GM18502 (cell line): ENCODE data around the gene SIRT7.
"Not testable (repeated sequence)": the region's sequence is repeated elsewhere in the genome, so short reads cannot be mapped to it uniquely, and the experiment has no call there.

Source experiments
- ATAC-seq: cut with Tn5 transposase; IDR thresholded peaks from one replicate; pipeline ENCODE4 v1.9.1; 2021; ENCODE audit warnings: mild to moderate bottlenecking; ENCODE audit not compliant: unreplicated experiment, poor library complexity

SIRT7 gene

DNA sequence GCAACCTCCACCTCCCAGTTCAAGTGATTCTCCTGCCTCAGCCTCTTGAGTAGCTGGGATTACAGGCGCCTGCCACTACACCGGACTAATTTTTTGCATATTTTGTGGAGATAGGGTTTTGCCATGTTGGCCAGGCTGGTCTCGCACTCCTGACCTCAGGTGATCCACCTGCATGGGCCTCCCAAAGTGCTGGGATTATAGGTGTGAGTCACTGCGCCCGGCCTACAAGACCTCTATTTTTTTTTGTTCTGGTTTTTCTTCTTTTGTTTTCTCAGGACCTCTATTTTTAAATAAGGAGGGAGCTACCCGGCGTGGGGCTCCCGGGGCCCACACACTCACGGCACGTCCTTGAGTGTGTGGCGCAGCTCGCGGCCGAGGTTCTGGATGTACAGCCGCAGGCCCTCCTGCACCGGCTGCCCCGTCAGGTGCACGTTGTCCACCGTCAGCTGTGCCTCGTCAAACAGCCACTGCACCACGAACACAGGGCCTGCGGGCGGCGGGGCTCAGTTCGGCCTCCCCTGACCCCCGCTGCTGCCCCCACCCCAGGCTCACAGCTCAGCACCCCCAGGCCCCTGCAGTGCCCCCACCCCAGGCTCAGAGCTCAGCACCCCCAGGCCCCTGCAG lies 37.2 kb upstream of the SIRT7 start:
- no peak for ATAC-seq

DNA sequence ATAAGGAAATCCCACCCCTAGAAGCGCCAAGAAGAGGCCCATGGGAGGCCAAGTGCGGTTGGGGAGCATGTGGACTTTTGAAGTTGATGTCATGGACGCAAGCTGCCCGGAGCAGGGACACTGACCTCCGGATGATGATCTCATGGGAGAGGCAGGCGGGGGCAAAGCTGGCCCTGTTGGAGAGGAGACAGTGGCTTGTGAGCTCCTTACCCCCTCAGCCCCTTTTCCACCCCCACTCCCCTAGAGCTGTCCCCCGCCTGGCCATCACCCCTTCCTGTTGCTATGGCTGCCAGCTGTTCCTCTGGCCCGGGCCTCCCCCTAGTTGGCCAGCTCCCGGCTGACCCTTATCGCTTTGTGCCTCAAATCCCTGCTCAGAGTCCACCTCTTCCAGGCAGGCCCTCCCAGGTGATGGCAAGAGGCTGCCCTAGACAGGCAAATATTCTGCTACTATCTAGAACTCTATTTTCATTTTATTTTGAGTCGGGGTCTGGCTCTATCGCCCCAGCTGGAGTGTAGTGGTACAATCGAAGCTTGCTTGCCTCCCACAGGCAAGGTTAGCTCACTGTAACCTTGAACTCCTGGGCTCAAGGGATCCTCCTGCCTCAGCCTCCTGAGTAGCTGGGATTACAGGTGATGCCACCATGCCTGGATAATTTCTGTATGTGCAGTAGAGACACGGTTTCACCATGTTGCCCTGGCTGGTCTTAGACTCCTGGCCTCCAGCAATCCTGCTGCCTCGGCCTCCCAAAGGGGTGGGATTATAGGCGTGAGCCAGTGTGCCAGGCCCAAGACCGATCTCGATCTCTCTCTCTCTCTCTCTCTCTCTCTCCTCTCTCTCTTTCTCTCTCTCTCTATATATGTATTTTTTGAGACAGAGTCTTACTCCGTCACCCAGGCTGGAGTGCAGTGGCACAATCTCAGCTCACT lies 36.4 kb upstream of the SIRT7 start:
- ATAC-seq, result no peak

DNA sequence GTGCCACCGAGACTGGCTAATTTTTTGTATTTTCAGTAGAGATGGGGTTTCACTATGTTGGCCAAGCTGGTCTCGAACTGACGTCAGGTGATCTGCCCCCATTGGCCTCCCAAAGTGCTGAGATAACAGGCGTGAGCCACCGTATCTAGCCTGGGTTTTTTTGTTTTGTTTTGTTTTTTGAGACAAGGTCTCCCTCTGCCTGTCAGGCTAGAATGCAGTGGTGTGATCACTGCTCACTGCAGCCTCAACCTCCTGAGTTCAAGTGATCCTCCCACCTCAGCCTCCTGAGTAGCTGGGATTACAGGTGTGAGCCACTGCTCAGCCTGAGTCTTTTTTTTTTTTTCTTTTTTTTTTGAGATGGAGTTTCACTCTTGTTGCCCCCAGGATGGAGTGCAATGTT lies 35.5 kb upstream of the SIRT7 start:
- not testable (repeated sequence) for ATAC-seq

DNA sequence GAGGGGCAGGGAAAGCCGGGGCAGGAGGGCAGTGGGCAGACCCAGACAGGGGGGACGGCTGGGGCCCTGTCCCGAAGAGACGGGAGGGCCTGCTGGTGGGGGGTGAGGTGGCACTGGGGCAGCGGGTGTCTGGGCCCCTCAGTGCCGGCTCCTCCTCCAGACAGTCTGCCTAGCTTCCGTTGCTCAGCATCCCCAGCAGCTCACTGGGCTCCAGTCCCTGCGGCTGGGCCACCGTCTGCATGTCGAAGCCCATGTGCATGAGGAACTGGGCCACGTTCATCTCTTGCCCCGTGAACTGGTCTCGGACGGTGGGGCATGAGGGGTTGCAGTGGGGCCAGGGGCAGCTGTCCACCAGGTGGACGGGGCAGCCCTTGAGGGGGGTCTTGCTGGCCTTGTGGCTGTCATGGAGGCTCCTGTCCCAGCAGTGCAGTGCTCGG lies 34.8 kb upstream of the SIRT7 start:
- no peak for ATAC-seq

DNA sequence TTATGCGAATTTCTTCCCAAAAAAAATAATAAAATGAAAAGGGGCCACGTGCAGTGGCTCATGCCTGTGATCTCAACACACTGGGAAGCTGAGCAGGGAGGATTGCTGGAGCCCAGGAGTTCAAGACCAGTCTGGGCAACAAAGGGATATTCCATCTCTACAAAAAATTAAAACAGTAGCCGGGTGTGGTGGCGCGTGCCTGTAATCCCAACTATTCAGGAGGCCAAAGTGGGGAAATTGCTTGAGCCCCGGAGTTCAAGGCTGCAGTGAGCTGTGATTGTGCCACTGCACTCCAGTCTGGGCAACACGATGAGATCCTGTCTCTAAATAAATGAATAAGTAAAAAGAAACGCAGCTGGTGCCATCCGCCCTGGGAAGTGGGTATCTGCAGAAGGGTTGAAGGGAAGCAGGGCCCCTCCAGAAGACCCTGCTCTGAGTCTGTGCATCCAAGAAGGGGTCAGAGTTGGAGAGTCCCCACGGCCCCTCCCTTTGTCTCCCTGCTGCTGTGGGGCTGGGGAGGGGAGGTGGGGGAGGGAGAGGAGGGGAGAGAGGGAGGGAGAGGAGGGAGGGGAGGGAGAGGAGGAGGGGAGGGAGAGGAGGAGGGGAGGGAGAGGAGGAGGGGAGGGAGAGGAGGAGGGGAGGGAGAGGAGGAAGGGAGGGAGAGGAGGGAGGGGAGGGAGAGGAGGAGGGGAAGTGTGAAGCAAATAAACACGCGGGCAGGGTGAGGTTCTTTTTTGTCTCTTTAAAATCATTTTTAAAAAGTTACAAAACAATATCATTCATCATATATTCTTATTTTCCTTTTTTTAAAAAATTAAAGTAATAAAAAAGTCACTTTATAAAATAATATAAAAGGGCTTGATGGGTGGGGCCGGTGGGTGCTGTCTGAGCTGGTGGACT lies 34.1 kb upstream of the SIRT7 start:
- no peak for ATAC-seq

DNA sequence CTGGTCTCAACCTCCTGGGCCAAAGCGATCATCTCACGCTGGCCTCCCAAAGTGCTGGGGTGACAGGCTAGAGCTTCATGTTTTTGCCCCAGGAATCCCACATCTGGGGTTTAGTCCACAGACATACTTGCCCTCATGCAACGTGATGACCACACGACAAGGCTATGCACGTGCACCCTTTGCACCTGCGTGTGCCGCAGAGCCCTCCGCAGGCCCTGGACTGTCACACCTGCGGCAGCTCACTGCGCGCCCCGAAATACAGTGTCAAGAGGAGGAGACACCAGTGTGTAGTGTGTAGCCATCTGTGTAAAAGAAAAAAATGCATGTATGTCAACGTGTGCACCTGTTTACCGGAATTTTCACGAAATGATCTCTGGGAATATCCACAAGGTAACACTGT lies 32.5 kb upstream of the SIRT7 start:
- ATAC-seq, result no peak

DNA sequence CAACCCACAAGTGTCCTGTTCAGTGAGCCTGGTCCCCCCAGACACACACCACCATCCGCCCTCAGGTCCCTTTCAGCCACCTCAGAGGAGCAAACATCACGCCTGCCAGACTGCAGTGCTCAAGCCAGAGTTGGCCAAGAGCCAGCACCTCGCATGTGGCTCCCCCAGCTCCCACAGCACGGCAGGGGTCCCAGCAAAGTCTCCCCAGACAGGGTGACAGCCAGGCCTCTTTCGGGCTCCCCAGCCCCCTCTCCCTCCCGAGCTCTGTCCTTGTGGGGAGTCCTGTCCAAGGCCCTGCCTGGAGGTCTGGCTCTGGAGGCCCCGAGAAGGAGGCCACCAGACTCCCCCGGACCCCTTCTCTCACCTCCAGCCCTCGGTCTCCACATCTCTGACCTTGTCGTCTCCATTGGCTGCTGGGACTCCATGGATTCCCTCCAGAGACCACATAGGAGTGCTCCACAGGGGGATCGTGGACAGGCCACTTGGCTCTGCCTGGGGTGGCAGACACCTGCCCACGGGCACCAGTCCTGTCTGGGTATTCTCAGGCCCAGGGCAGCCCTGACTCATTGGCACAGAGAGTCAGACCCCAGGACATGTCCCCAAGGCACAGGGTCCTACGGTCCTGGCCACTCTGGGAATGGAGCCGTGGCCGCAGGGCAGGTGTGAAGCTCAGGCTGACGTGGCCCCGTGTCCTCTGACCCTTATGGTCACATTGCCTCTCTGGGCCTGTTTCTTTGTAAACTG lies 30.8 kb upstream of the SIRT7 start:
- ATAC-seq, result no peak

DNA sequence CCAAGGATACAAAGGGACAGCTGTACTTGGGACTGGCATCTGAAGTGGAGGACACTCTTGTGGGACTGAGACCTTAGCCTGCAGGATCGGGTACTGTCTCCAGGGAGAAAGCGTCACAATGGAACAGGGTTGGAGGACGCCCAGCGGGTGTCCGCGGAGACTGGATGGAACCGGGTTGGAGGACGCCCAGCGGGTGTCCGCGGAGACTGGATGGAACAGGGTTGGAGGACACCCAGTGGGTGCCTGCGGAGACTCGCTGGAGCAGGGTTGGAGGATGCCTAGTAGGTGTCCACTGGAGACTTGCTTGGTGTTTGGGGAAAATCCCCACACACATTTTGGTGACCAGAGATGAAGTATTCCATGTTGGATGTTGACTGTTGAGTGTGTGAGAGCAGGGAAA lies 29.2 kb upstream of the SIRT7 start, which contains the start of gene MYADML2:
Gene MYADML2 (minus strand): TSS at position 45 of the 400 bp plus-strand sequence. CDS start 5,492 bp downstream, outside the sequence.
- ATAC-seq, result no peak

DNA sequence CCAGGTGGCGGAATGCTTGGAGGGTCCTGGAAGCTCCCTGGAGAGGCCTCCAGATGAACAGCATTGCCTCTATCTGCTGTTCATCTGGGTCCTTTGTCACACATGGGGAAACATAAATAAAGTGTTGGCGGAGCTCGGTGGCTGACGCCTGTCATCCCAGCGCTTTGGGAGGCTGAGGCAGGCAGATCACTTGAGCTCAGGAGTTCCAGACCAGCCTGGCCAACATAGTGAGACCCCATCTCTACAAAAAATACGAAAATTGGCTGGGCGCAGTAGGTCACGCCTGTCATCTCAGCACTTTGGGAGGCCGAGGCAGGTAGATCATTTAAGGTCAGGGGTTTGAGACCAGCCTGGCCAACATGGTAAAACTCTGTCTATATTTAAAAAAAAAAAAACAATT lies 26.9 kb upstream of the SIRT7 start:
- no peak for ATAC-seq

DNA sequence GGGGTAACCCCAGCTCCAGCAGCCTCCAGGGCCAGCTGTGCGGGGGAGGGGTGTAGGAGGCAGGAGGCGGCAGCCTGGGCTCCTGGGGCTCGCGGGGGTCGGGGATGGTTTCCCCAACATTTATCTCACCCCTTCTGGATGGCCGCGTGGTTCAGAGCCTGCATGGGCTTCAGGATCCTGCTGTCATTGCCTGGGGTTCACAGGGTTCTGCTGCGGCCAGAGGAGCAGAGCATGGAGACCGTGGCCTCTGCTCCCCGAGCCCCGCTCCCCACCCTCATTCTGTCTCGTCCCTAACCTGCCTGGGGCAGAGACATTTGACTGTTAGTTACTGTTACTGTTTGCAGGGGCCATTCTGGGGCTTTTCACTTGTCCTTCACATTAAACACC lies 24.2 kb upstream of the SIRT7 start:
- ATAC-seq, result no peak

DNA sequence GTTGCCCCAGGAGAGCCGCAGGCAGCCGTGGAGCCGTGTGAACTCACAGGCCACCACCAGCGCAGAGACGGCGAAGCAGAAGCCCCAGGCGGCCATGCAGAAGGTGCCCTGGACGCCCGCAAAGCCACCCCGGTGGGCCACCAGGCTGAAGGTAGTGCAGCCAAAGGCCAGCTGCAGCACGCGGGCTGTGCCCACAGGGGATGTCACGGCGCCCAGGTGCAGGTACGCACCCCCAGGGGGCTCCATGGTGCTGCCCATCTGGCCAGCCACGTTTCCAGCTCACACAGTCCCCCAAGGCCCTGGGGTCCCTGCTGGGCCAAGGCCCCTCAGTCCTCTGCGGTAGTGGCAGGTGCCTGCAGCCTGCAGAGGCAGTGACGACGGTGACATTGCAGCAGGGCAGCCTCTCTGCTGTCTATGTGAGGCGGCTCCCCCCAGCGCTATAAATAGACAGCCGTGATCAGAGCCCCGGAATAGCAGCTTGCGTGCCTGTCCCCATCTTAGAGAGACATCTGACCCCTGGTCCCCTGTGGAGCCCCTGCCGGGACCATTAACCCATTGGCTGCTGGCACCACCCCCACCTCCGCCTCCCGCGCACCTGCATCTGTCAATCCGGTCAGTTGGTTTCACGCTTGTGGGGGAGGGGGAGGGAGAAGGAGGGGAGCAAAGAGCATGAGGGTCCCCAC lies 23.6 kb upstream of the SIRT7 start:
- no peak for ATAC-seq

DNA sequence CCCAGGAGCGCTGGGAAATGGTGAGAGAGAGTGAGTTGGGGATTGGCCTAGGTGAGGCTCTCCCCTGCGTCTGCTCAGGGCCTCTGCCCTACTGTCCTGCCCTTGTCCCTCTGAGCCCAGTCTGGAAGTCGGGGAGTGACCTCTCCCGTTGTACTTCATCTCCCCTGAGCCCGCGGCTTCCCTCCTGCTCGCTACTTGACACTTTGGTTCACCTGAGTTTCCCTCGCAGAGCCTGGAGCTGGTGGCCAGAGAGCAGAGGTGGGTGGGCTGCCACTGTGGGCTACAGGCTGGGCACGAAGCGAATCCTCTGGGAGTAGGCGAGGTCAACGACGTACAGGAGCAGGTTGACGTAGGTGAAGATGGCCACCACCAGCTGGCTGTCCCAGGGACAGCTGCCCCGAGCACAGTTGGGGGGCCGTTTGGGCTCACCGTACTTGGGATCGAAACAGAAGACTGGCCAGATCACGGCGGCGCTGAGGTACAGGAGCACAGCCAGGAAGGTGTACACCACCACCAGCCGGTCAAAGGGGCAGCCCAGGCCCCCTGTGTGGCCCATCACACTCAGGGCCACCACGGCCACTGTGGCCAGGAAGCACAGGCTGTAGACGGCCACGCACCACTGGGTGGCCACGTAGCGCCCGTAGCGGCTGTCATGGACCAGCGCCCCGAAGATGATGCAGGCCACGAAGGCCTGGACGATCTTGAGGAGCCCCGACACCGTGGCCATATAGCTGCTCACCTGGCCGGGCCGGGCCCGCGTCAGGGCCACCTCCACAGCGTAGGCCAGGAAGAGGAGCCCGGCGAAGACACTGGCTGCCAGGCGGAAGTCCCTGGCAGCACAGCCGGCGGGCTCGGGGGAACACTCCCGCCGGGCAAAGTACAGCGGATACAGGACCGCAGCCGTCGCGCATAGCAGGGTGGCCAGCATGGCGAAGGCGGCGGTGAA lies 22.8 kb upstream of the SIRT7 start:
- no peak for ATAC-seq

DNA sequence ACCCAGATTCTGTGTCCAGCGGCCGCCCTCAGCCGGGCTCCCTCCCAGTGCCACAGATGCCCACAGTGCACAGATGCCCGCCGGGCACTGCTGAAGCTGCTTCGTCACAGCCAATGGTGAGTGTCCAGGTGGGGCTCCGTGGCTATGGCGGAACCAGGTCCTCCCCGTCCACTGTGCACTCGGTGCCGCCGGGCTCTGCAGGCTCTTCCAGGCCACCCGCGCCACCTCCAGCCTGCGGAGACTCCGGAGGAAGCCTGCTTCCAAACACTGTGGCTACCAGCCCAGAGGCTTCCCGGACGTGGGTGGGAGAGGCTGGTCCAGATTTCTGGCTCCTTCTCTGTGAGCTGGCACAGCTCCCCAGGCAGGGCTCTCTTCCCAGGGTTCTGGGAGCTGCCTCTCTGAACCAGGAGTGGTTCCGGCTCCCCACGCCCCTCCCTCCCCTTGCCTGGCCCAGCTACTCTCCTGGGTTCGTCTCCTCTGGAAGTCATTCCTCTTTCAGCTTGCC lies 22.0 kb upstream of the SIRT7 start:
- no peak for ATAC-seq

DNA sequence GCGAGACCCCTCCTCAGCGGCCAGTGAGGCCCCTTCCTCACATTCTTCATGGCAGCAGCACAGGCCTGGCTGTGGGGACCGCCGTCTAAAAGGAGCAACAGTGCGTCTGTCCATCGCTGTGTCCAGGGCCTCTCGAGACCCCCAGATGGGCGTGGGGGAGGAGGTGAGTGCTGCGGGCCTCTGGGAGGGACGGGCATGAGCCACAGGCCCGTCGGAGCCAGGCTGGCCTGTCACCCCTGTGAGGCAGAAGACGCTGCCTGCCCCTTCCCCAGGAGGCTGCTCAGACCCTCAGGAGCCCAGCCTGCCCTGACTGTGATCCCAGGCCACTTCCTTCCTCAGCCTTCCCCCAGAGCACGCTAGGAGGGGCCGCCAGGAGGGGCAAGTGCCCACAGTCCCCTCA lies 21.2 kb upstream of the SIRT7 start:
- ATAC-seq, result no peak

DNA sequence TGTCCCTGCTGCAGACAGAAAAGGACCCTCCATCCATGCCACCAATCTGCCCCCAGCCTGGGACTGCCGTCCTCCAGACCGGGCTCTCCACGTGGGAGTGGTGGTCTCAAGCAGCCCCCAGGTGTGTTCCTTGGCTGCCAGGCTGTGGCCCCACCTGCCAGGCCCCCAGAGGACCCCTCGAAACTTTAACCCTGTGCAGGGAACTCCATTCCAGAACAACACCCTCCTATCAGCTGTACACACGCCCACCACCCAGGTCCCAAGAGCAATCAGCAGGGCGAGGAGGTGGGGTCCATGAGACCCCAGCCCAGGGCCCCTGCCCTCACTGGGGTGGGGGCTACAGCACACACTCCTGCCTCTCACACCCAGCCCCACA lies 17.7 kb upstream of the SIRT7 start:
- no peak for ATAC-seq

DNA sequence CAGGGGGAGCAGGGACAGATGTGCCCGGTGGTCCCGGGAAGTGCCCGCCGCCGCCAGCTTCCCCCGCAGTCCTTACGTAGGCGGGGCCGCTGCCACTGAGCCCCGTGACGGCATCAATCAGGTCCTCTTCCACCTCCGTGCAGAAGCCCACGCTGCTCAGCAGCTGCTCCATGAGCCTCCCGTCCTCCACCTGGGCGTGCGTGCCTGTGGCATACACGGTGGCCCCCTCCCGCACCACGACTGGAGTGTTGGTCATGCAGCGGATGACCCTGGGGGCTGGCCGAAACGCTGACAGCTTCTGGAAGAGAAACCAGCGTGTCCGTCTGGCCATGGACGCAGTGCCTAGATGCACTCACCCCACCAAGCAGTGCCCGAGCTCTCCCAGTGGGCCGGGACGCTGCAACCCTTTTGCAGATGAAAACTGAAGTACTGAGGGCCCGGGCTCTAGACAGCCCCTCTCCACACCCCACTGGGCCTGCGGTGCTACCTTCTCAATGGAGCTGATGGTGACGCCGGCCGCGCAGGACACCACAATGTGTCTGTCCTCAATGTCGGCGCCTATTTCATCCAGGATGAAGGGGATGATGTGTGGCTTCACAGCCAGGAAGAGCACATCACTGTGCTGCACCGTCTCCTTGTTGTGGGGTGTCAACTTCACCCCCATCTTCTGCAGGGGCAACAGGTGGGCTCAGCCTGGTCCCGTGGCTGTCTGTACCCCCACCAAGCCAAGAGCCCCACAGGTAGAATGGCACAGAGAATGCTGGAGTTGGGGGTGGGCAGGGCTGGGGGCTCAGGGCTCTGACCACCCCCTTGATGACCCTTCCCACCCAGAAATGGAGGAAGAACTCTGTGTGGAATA lies 17.1 kb upstream of the SIRT7 start:
- ATAC-seq, result no peak

DNA sequence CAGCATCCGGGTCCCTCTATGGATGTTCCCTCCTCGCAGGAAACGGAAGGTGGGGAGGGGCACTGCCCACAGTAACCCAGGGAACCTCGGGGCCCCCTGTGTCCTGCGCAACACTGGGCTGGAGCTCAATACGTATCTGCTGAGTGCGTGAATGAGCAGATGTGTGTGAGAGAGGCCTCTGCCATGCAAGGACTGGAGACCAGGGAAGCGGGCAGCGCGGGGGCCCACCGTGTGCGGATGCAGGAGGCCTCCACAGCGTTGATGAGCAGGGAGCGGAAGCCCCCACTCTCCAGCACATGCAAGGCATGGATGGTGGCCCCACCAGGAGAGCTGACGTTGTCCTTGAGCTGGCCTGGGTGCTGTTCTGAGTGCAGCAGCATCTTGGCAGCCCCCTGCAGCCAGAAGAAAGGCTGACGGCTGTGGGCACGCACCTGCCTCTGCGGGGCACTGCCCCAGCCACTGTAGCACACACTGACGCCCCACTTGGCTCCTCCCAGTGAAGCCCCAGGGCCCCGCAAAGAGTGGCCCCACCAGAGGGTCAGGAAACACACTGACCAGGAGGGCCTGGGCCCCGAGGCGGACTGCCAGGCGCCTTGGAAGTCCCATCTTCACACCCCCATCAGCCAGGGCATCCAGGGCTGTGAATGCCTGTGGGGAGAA lies 16.3 kb upstream of the SIRT7 start:
- no peak for ATAC-seq
